Thoracic aorta (tissue), 2 donors: ENCODE data around the gene GRN. TPM values are rescaled to one million over a fixed set of nuclear protein-coding genes. Genes with fewer than 3 reads are reported as not detected.

Source experiments
- ATAC-seq: fragments of 150-250 bp; one replicate; pipeline ENCODE4 v1.8.0; 2017; ENCODE audit warnings: low read depth; ENCODE audit not compliant: insufficient number of reproducible peaks, low FRiP score
- DNase-seq: peaks from one replicate; pipeline ENCODE4 v3.0.0-alpha.2; 2020; ENCODE audit warnings: low spot score
- H3K27ac ChIP-seq, 2 donors: fragments of 200-600 bp; sonication (generic); 1 replicate in 1 of 2; 2 replicates in 1 of 2; pipeline ENCODE4 v1.5.1; 2016; ENCODE audit warnings: mild to moderate bottlenecking in 2 of 2, moderate library complexity in 2 of 2
- H3K27me3 ChIP-seq: fragments of 200-600 bp; sonication (generic); replicated peaks from 2 replicates; pipeline ENCODE4 v1.6.0; 2016; ENCODE audit warnings: mild to moderate bottlenecking; ENCODE audit not compliant: insufficient read depth
- H3K36me3 ChIP-seq: fragments of 200-600 bp; sonication (generic); one replicate; pipeline ENCODE4 v1.5.1; 2016
- H3K4me1 ChIP-seq, 2 donors: fragments of 200-600 bp; sonication (generic); 1 replicate in 1 of 2; 2 replicates in 1 of 2; pipeline versions ENCODE4 v1.5.1 to v1.6.0; 2016; ENCODE audit warnings: low read depth in 2 of 2, mild to moderate bottlenecking in 1 of 2; ENCODE audit not compliant: control insufficient read depth in 1 of 2
- H3K4me3 ChIP-seq: fragments of 200-600 bp; sonication (generic); 2 replicates; pipeline ENCODE4 v1.5.1; 2016; ENCODE audit warnings: mild to moderate bottlenecking
- H3K9me3 ChIP-seq: fragments of 200-600 bp; sonication (generic); 2 replicates; pipeline ENCODE4 v1.5.1; 2016
- CTCF ChIP-seq: fragments of 200-600 bp; sonication (generic); IDR thresholded peaks from one replicate; pipeline ENCODE4 v1.5.1; 2019; ENCODE audit warnings: antibody characterized with exemption
- total RNA-seq, 2 donors: library from RNA; depleted of rRNA; stranded (reverse); fragments of >200 nt; gene quantifications; one replicate each; pipeline versions ENCODE4 v1.1.0 to v1.2.3, GENCODE V29; 2016

The GRN gene
- total RNA-seq, 2 donors from 2014 or later = 203 to 292 TPM

- peaks cover 2 to 6% of the 10 kb centered on the region in 2 donors for H3K4me1 ChIP-seq
- ATAC-seq (no peak), DNase-seq (no peak)
- peaks cover 18% of the 10 kb centered on the region for H3K36me3 ChIP-seq
- H3K4me3 ChIP-seq = no peak overlapping the region
- peaks cover 19% of the 10 kb centered on the region for H3K27me3 ChIP-seq
- no peak for TF ChIP-seq CTCF
- H3K9me3 ChIP-seq = no peaks in the 10 kb centered on the region
- no peak overlapping the region for H3K27ac ChIP-seq
Measured at GRCh38 chr17:44315760-44316731, 29.1 kb upstream of the GRN start.

DNA sequence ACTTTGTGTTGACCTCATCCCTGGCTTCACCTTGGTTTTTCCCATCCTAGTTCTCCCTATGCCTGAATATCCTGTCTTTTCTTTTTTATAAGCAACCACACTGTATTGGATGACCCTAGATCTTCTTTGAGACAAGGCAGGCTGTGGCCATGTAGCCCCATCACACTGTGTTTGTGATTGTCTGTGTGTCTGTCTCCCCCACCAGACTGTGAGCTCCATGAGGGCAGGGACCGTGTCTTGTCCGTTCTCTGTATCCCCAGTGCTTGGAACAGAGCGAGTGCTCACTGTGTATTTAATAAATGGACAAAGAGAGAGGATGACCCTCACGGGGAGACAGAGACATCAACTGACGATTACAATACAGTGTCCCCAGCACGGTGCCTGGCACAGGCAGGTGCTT lies 27.6 kb upstream of the GRN start:
- TF ChIP-seq CTCF = no peak
- no peak for ATAC-seq
- peaks cover 19% of the 10 kb centered on the region for H3K27me3 ChIP-seq

DNA sequence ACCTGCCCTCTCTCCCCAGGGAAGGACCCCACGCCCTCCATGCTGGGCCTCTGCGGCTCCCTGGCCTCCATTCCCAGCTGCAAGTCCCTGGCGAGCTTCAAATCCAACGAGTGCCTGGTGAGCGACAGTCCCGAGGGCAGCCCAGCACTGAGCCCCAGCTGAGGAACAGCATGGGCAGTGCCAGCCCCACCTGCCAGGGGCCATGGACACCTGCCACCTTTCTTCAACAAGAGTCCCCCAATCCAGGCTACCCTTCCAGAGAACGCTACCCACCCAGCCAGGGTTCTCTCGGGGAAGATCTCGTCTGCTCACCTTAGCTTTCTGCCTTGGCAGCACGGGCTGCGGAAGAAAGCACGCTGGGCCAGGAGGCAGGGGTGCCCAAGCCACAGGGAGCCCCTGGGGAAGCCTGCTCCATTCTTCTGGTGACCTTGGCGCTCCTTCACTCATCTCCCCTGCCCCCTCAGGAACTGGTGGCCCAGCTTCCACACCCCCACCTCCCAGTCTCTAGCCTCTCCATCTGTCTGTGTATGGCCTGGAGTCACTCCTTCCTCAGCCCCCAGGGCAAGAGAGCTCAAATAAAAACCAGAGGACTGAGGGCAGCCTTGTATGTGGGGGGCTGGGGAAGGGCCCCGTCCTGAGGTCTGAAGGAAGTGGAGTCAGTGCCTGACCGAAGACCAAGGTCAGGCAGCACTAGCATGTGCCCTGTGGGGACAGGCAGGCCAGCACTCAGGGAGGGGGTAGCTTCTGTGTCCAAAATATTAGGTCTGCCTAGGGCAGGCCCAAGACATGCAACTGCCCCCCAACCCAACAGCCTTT lies 26.8 kb upstream of the GRN start:
- no peak for TF ChIP-seq CTCF
- no peaks in the 10 kb centered on the region for H3K9me3 ChIP-seq
- H3K36me3 ChIP-seq = peaks cover 31% of the 10 kb centered on the region
- H3K4me3 ChIP-seq = no peak overlapping the region
- no peak overlapping the region for H3K27ac ChIP-seq
- peaks cover 2 to 6% of the 10 kb centered on the region in 2 donors for H3K4me1 ChIP-seq
- no peak for DNase-seq
- no peak for ATAC-seq
- peaks cover 19% of the 10 kb centered on the region for H3K27me3 ChIP-seq

More for the DNA sequence above, 27.6 kb upstream of the GRN start:
- Histone ChIP-seq H3K4me1 (peaks cover 2 to 6% of the 10 kb centered on the region in 2 donors), H3K36me3 (peaks cover 31% of the 10 kb centered on the region), H3K9me3 (no peaks in the 10 kb centered on the region), H3K4me3 (no peak overlapping the region), H3K27ac (no peak overlapping the region)
- DNase-seq = no peak

DNA sequence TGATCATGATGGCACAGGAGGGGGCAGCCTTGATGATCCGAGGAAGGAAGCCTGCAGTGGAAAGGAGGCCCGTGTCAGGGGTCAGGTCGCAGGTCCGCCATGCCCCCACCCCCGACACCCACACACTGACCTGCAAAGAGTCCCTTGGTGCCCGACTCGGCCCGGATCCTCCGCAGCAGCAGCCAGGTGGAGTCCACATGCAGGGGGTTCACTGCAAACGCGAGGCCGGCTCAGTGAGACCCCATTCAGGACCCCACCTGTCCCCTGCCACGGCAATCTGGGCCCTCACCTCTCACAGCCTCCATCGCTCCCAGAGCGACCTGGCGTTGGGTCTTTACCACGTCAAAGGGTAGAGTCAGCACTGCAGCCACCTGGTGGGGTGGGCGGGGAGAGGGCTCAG lies 25.0 kb upstream of the GRN start:
- H3K9me3 ChIP-seq = no peaks in the 10 kb centered on the region
- TF ChIP-seq CTCF = no peak
- H3K4me3 ChIP-seq = no peak overlapping the region
- ATAC-seq (no peak), DNase-seq (no peak)
- peaks cover 8 to 9% of the 10 kb centered on the region in 2 donors for H3K4me1 ChIP-seq
- H3K27me3 ChIP-seq = peaks cover 19% of the 10 kb centered on the region
- peaks cover 31% of the 10 kb centered on the region for H3K36me3 ChIP-seq
- no peak overlapping the region for H3K27ac ChIP-seq
